CMK (cell line): ENCODE measurements around the gene FLNA.
A peak's percentile ranks its signal among the peaks of the same experiment; 100 is the strongest.

Experiments used
- DNase-seq: peaks from one replicate; pipeline ENCODE4 v3.0.0-alpha.2; 2010; ENCODE audit warnings: low read depth

FLNA gene

GRCh38 chrX:154333837-154334271, 40.6 kb downstream of the FLNA start:
- DNase-seq = no peak

- no peak for DNase-seq
These were observed 41.3 kb downstream of the FLNA start for GRCh38 chrX:154333116-154333515.

DNA sequence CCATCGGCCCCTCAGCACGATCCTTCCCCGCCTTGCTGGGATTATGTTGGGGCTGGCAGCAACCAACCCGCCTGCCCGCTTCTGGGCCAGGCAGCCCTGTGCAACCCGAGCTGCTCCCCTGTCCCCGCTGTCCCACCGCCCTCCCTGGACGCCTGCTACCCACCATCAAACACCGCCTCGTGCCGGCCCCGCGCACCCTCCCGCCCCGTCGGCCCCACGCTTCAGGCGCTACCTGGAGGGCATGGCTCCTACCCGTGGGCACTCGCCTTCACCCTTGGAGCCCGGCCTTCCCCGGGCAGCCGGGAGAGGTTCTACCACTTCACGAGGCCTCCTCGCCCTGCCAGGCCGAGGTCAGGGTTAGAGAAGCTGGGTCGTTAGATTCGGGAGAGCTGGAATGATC, 41.9 kb downstream of the FLNA start:
- DNase-seq = no peak

- no peak for DNase-seq
These were observed 45.1 kb downstream of the FLNA start for GRCh38 chrX:154329294-154329693.

DNA sequence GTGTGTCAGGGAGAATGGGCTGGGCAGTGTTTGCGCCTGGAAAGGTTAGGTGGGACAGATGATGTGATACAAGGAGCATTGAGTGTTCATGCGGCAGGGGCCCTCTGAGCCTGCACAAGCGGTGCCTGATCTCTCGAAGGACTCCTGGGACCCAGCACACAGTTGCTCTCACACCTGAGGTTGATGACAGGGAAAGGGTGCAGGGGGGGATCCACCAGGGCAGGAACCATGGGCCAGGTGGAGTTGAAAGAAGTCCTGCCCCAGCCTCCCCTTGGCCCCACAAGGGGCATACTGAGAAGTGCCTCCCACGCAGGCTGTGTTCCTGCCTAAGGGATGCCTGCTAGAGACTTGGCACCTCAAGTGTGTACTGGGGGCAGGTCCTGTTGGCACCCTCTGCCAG, 45.8 kb downstream of the FLNA start:
- no peak for DNase-seq

GRCh38 chrX:154327038-154327820, 47.2 kb downstream of the FLNA start:
- DNase-seq = no peak

- no peak for DNase-seq
These were observed 48.9 kb downstream of the FLNA start for GRCh38 chrX:154325541-154325940.

- DNase-seq = no peak
These were observed 50.9 kb downstream of the FLNA start for GRCh38 chrX:154323537-154323936.

DNA sequence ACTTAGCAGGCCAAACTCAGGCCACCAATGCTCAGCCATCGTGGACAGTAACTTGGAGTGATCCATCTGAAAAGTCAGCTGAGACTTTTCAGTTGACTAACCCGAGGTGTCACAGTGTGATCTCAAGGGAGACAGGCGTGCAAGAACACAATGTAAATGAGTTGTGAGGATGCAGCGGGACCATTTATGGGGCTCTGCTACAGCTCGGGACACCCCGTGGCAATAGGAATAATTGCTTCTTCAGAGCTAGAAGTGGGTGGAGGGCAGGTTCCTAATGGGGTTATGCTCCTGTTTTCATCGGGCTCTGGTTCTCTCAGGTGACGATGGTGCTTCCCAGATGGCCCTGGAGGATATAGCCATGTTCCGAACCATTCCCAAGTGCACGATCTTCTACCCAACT, 51.5 kb downstream of the FLNA start:
- DNase-seq = no peak

- no peak for DNase-seq
These were observed 52.8 kb downstream of the FLNA start for GRCh38 chrX:154321594-154321993.

GRCh38 chrX:154321152-154321551, 53.3 kb downstream of the FLNA start:
- no peak for DNase-seq

GRCh38 chrX:154320406-154320805, 54.0 kb downstream of the FLNA start:
- no peak for DNase-seq

GRCh38 chrX:154317391-154317995, 56.9 kb downstream of the FLNA start:
- DNase-seq = no peak

GRCh38 chrX:154315416-154315815, 59.0 kb downstream of the FLNA start:
- DNase-seq = no peak

DNA sequence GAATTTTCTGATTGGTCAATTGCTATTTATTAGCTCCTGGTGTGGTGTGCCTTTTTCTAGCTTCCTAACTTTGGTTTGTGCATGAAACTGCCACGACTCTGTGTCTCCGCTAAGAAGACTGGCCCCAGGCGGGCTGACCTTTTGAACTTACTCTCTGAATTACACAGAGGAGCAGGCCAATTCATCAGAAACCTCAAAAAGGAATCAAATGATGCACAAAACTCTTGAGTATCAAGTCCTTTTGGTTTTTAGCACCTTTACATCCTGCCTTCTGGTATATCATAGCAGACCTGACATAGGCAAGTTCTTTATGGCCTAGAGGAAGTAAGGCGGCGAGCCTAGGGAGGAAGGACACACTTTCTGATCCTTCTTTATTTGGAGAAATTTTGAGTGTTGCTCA, 61.3 kb downstream of the FLNA start:
- no peak for DNase-seq

GRCh38 chrX:154312116-154312515, 62.3 kb downstream of the FLNA start:
- no peak for DNase-seq

GRCh38 chrX:154310616-154311536, 63.6 kb downstream of the FLNA start:
- DNase-seq = no peak

- no peak for DNase-seq
These were observed 65.2 kb downstream of the FLNA start for GRCh38 chrX:154309041-154309775.

DNA sequence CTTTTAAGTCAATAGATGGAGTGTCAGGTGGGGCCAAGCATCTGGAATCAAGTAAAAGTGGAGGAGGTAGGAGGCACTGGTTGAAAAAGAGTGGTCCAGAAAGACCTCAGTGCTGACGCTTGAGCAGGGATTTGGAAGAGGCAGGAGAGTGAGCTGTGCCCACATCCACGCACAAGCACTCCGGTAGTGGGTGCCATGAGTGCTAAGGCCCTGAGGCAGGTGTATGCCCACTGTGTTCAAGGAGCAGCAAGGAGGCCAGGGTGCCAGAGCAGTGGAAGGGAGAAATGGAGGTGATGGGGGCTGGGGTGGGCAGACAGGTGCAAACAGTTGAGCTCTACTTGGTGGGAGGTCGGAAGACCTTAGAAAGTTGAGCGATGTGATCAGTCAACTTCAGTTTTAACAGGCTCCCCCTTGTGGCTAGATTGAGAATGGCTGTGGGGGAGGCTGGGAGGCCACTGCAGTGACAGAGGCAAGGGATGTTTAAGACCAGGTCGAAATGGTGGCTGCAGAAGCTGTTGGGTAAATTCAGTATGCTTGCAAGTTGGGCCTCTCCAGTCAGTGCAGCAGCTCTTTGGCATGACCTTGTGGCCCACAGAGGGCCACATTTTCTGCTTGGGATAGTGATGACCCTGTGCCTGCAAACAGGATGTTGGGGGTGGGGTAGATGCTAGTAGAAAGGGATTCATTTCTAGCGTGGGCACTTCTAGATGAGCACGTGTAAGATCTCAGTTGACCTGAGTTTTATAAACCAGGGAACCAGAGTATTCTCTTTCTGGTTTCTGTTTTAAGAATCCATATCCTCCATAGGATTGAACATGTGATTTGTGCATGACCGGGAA, 66.1 kb downstream of the FLNA start:
- peak; percentile 35 for DNase-seq

- DNase-seq = no peak
These were observed 67.2 kb downstream of the FLNA start for GRCh38 chrX:154307202-154307601.
